T47D (cell line): ENCODE data around the gene SIN3A.

Experiments
- DNase-seq, 2 experiments: peaks; one replicate each; pipeline versions ENCODE4 v3.0.0 to v3.0.0-alpha.2; 2011 to 2012; ENCODE audit warnings: low read depth in 1 of 2, low spot score in 1 of 2
- JUND ChIP-seq: IDR thresholded peaks from 2 replicates; pipeline ENCODE4 v1.6.1; 2012; ENCODE audit warnings: low read depth
- in situ Hi-C: cut with HindIII; loops from 2 replicates; pipeline ENCODE4 v1.10.0; 2016; ENCODE audit warnings: low sequenced_read_pairs, low pct_unique_long_range_greater_than_20kb

SIN3A gene

DNA sequence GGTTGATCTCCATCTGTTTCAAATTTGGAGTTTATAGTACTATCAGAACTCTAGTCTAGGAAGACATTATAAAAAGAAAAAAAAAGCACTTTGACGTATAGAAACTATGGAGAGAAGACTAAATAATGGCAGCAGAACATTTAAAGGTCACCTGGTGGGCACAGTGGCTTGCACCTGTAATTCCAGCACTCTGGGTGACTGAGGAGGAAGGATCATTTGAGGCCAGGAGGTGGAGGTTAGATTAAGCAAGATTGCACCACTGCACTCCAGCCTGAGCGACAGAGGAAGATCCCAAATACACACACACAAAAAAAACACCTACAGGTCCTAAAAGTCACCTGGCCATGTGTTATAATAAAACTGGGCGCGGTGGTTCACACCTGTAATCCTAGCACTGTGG lies 13.8 kb downstream of the SIN3A start:
- DNase-seq = no peak
- no peak for TF ChIP-seq JUND
- in situ Hi-C loops = no loop called here

DNA sequence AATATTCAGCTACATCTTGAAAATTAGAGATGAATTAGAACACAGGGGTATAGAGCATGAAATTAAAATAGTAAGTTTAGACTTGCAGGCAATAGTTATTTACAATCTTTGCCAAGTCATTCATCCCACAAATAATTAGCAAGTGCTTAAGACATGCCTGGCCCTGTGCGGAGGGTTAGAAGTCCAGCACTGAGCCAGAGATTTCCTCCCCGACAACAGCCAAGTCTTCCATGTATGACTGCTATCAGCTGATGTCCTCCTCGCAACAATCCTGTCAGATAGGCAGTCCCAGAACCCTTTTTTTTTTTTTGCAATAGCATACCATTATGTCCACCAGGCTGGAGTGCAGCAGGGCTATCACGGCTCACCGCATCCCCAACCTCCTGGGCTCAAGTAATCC lies 14.6 kb downstream of the SIN3A start:
- in situ Hi-C loops = no loop called here
- TF ChIP-seq JUND = no peak
- DNase-seq = no peak

- TF ChIP-seq JUND = no peak
- in situ Hi-C loops = no loop called here
- no peak for DNase-seq
Observed at GRCh38 chr15:75431682-75432081, 19.8 kb downstream of the SIN3A start.

- no peak for TF ChIP-seq JUND
- no peak for DNase-seq
- in situ Hi-C loops = no loop called here
Observed at GRCh38 chr15:75431270-75431669, 20.2 kb downstream of the SIN3A start.

DNA sequence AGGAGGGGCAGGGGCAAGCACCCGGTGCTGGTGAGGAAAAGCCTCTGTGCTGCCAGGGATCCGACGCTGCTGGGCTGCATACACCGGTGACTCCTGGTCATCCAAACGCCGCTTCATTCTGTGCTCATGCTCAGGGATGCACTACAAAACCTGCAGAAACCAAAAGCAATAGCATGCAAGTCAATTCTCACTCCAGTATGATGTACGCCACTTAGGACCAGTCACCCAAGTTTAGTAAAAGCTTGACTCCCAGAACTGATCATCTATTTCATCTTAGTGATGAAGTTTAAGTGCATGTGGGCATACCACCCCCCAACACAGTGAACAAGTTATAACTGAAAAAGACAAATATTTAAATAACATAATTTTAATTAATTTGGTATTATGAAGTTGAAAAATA lies 21.2 kb downstream of the SIN3A start:
- in situ Hi-C loops = no loop called here
- no peak for DNase-seq
- TF ChIP-seq JUND = no peak

DNA sequence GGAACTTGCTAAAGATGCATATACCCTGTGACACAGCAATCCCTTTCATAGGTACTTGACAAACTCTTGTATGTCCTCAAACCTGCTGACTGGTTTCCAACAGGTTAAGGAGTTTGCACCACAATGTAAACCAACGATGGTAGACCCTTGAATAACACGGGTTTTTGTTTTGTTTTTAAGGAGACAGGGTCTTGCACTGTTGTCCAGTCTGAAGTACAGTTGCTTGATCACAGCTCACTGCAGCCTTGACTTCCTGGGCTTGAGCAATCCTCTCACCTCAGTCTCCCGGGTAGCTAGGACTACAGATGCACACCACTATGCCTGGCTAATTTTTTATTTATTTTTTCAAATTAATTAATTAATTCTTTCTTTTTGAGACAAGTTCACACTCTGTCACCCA lies 23.3 kb downstream of the SIN3A start:
- in situ Hi-C loops = no loop called here
- TF ChIP-seq JUND = no peak
- DNase-seq = no peak

- no peak for TF ChIP-seq JUND
- in situ Hi-C loops = no loop called here
- no peak for DNase-seq
Observed at GRCh38 chr15:75425966-75426500, 25.5 kb downstream of the SIN3A start.

DNA sequence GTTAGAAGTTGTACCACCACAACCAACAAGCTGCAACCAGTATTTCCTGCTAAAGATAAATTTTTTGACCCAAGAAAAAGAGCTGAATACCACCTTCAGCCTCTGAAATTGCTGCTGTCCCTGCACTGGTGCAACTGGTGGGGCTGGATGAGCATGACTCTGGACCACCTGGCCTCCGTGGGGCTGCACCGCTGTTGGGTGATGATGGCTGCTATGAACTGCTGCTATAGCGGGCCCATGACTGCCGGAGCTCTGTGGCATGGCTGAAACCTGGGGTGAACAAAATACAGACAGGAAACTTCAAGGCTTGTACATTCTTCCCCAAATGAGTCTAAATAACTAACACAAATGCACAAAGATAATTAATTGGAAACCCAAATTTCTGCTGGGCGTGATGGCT lies 28.9 kb downstream of the SIN3A start:
- in situ Hi-C loops = no loop called here
- TF ChIP-seq JUND = no peak
- no peak for DNase-seq

DNA sequence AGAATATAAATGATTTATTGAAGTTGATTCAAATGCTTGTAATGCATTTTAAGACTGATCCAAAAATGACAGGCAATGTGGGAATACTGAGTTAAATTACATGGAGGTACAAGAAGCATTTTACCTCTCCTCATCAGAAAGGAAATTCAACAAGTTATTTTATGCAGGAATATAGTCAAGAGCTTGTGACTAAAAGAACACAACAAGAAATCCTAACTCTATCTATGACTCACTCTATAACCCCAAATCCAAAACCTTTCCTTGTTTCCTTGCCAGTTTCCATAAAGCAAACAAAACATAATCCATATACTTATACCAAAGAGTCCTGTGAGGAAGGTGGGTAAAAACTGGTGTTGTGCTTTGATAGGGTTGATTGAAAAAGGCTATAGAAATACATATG lies 30.8 kb downstream of the SIN3A start:
- peak in 1 of 2 experiments; percentile 7 for DNase-seq
- TF ChIP-seq JUND = no peak
- in situ Hi-C loops = no loop called here

GRCh38 chr15:75416584-75416983 lies 34.9 kb downstream of the SIN3A start:
- in situ Hi-C loops = no loop called here
- no peak for DNase-seq
- no peak for TF ChIP-seq JUND

- no peak for DNase-seq
- TF ChIP-seq JUND = no peak
- in situ Hi-C loops = no loop called here
Observed at GRCh38 chr15:75410196-75410595, 41.3 kb downstream of the SIN3A start.

DNA sequence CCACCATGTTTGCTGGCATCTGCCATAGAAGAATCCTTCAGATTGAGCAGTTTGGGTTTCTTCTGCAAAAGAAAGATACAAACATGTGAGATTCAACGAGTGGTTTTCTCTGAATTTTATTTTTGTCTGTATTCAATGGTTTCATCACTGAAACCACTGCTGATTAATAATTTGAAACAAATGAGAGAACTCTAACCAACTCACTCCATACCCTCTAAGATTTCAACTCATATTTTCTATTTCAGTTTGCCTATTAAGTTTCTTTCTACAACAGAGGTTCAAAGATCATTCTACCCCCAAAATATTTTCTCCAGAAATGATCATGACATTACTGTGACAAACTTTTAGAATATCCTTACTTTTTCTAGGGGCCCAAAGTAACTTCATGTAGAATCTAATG lies 44.4 kb downstream of the SIN3A start:
- in situ Hi-C loops = no loop called here
- TF ChIP-seq JUND = no peak
- no peak for DNase-seq

- DNase-seq = no peak
- in situ Hi-C loops = no loop called here
- no peak for TF ChIP-seq JUND
Observed at GRCh38 chr15:75403892-75404291, 47.6 kb downstream of the SIN3A start.

DNA sequence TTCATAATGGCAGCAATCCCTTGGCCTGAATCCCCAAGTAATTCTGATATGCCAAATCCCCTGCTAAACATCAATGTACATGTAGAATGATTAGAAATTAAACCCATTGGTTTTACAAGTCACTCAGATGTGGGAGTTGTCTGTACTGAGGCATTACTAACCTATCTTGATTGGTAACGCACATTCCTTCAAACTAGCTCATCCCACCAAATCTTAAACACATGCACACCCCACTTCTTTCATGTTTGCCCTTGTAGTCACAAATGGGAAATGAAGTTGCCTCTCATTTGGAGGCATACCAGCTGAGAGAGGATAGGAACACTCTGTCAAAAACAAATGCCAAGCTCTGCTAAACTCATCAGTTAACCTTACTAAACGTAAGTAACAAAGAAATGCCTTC lies 54.0 kb downstream of the SIN3A start:
- no peak for DNase-seq
- in situ Hi-C loops = no loop called here
- no peak for TF ChIP-seq JUND
